Measurements from ENCODE around the gene ABHD6. TPM values are rescaled to one million over a fixed set of nuclear protein-coding genes. Genes with fewer than 3 reads are reported as not detected.
"Not testable (repeated sequence)": the region's sequence is repeated elsewhere in the genome, so short reads cannot be mapped to it uniquely, and the experiment has no call there.

Gene ABHD6, protein sequence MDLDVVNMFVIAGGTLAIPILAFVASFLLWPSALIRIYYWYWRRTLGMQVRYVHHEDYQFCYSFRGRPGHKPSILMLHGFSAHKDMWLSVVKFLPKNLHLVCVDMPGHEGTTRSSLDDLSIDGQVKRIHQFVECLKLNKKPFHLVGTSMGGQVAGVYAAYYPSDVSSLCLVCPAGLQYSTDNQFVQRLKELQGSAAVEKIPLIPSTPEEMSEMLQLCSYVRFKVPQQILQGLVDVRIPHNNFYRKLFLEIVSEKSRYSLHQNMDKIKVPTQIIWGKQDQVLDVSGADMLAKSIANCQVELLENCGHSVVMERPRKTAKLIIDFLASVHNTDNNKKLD
- total RNA-seq, result 23.4 TPM

DNA sequence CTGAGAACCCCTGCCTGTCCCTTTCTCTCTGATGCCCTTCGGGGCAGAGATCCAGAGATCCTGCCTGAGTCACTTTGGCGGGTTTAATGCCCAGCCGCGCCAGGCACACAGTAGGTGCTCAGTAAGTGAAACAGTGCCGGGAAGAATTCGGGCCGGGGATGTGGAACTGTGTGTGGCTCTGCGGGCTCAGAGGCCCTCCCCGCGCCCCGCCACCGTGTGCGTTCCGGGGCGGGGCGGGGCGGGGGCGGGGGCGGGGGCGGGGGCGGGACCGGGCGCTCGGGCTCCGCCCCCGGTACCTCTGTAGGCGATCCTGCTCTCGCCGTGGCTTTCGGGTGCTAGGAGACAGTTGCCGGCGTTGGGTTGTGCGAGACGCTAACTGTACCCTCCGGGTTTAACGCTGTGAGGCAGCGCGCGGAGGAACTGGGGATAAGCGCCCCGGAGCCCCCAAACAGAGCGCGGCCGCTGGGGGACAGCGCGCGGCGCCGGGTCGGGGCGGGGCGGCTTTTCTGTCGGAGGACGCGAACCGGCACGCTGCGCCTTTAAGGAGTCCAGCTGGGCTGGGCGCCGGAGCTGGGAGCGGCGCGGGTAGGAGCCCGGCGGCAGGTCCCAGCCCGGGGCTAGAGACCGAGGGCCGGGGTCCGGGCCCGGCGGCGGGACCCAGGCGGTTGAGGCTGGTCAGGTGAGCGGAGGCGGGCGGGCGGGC is at the start of gene ABHD6:
ABHD6 (plus strand) TSS at position 555 of the 703 bp plus-strand sequence. CDS start 18,795 bp downstream, outside the sequence.
- peak; percentile 75 for DNase-seq (ENCODE audit: low spot score)

DNA sequence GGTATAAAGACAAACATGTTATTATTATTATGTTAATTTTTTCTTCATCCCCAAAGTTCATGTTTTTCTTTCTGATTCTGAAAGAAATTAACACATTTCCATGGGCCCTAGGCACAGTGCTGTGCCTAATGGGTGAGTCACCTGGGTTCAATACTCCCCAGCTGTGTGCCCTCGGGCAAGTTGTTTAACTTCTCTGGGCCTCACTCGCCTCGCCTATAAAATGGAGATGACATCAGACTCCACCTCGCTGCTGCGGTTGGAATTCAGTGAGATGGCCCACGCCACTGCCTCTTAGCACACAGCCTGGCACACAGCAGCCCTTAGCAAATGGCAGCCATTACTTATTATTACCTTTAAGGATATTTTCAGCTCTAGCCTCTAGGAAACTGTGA is 49.4 kb upstream of the ABHD6 start:
- no peak for DNase-seq (ENCODE audit: low spot score)

DNA sequence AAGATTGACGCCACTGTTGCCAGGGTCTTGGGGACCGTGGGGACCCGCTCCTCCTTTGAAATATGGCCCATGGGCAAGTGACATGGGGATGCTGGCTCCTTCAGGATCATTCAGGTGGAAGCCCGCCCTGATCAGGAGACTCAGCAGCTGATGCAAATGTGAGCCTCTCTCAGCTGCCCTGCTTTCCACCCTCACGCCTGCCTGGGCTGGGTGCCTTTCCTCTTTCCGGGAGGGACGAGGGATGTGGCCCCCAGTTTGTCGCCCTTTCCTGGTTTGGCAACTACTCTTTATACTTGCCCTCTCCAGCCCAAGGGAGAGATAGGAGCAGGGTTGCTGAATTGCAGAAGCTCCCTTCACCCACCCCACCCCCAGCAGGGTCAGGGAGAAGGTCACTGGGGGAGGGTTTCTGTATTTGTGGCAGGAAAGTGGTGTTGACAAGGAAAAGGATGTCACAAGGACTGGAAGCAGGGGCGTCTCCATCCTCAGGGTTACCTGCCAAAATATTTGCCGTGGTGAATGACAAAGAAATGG is 48.6 kb upstream of the ABHD6 start:
- no peak for DNase-seq (ENCODE audit: low spot score)

DNA sequence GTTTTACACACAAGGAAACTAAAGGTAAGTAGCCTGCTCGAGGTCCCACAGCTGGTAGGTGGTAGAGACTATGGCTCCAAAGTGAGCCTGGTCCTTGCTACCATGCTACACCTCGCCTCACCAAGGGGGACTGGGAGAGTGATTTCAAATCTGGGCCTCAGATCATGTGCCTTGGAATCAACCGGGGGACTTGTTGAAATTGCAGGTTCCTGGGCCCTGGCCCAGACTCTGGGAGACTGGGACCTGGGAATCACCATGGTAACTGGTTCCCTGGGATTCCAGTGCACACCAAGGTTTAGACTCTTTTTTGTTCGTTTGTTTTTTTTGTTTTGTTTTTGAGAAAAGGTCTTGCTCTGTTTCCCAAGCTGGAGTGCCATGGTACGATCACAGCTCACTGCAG is 47.9 kb upstream of the ABHD6 start:
- no peak for DNase-seq (ENCODE audit: low spot score)

DNA sequence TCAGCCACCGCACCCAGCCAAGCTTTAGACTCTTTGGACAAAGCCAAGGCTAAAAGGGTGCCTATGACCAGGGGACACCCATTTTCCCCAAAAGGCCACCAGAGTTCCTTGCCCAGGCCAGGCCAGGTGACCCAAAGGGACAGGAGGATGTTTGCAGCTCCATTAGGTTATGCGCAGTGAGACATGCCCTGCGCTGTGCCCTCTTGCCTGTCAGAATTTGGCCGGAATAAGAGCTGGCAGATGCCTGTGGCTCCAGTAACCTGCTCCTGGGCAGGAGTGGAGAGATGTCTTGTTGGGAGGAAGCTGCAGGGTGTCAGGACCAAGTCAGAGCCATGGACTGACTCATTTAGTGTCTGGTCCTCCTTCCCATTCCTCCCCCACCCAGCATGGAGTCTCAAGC is 47.3 kb upstream of the ABHD6 start:
- DNase-seq (ENCODE audit: low spot score), result no peak

DNA sequence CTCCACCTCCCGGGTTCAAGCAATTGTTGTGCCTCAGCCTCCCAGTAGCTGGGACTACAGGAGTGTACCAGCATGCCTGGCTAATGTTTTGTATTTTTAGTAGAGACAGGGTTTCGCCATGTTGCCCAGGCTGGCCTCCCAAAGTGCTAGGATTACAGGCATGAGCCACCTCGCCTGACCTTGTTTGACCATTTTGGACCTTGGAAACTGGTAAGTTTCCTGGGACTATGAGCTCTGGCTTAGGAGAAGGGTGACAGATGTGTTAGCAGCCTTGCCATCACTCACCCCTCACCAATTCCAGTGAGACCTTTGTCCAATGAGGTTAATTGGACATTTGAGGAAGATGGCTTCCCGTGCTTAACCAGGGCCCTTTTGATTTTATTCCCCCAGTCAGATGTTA is 46.7 kb upstream of the ABHD6 start:
- no peak for DNase-seq (ENCODE audit: low spot score)

DNA sequence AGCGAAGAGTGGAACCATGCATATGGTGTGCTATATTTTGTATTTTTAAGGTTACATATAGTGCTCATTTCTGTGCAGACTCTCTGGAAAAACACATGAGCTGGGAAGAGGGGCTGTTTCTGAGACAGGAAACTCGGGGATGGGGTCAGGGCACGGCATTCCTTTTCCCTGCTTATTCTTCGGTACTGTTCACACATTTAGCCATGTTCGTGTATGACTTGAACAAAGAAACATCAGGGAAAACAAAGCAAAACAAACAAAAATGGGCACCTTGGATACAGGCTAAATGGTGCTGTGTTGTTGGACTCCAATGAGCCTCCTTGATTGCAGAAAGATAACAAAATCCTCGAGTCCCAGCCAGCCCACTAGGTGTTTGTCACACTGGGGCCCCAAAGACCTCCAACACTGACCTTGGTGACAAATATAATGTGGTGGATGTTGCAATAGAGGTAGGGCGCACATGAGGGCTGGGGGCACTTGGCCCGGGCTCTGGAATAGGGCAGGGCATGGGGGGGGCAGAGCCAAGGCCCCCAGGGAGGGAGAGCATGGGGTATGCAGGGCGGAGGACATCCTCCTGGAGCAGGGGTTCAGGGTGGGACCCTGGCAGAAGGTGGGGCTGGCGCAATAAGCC is 46.1 kb upstream of the ABHD6 start:
- DNase-seq (ENCODE audit: low spot score), result no peak

DNA sequence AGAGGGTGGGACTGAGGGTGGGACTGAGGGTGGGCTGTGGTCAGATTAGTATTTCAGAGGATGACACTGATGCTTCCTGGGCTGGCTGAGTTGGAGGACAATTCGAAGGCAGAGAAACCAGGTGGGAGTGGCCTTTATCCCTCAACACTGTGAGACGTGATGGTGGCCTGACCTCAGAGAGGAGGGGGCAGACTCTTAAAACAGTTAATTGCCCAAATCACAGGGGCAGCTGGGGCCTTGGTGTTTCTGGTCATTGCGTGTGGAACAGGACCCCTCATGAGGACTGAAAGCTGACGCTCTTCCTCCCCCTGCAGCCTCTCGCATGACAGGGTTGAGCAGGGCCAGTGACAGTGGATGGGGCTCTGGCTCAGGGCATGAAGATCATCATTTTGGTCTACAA is 45.5 kb upstream of the ABHD6 start:
- DNase-seq (ENCODE audit: low spot score), result no peak

DNA sequence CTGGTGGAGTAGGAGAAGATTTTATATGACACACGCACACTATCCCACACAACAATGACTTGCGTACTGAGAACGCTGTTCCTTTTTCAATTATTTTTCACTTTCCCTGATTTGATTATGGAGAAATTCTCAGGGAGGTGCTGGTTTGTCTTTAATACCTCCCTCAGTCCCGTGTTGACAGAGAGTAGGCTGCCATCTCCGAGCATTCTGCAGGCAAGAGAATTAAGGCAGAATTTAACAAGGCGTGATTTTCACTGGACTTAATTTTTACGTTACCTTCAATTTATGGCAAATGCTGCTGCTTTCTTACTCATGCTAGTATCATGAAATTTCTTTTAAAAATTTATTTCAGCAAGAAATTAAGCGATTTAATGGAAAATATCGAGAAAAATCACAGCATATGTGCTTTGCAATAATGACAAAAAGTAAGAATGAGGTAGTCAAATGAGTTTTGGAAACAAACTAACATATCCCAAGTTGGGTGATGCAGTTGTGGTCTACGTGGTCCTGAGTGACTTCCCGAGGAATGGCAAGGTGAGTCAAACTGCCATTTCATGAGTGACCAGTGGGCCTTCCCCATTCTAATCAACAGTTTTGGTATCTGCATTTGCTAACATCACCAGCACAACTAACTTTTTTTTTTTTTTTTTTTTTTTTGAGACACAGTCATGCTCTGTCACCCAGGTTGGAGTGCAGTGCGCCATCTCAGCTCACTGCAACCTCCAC is 43.7 kb upstream of the ABHD6 start:
- no peak for DNase-seq (ENCODE audit: low spot score)

DNA sequence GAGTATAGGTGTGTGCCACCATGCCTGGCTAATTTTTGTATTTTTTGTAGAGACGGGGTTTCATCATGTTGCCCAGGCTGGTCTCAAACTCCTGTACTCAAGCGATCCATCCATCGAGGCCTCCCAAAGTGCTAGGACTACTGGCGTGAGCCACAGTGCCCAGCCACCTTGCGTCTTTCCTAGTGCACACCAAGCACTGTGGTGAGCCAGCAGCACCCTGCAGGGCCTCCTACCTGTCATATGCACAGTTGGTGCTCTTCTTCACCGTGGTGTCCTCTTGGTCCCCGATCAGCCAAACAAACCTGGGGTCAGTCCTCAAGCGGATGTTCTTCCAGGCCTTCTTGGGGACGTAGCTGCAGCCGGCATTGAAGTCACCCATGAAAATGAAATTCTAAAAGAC is 40.0 kb upstream of the ABHD6 start:
- DNase-seq (ENCODE audit: low spot score), result no peak

DNA sequence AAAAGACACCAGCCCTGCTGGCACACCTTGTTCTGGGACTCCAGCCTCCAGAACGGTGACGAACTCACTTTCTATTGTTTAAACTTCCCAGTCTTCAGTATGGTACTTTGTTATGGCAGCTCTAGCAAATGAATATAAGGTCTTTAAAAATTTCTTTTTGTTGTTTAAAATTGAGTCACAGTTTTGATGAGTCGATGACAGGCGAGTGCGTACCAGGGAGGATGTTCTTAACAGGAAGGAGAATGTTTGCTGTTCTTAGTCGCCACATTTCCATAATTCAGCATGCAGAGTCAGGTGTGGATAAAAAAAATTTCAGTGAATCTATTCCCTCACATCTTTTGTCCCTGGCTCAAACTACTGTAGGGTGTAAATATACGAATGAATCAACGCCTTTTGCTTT is 39.2 kb upstream of the ABHD6 start:
- DNase-seq (ENCODE audit: low spot score), result no peak

DNA sequence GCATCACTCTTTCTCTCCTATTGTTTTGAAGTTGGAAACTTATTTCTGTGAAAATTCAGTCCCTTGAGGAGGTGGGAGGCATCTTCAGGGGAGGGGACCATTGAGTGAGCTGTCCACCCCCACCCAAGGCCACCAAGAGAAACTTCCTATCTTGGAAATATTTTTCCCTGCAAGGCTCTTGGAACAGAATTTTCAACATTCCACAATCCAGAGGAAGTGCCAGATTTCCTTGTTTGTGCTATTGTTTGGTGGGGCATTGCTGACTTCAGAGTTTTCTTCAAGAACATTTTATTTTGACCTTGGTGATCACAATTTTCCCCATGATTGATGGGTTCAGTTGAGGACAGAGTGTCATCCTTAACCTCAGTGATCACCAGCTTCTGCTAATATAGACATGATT is 38.8 kb upstream of the ABHD6 start:
- no peak for DNase-seq (ENCODE audit: low spot score)

DNA sequence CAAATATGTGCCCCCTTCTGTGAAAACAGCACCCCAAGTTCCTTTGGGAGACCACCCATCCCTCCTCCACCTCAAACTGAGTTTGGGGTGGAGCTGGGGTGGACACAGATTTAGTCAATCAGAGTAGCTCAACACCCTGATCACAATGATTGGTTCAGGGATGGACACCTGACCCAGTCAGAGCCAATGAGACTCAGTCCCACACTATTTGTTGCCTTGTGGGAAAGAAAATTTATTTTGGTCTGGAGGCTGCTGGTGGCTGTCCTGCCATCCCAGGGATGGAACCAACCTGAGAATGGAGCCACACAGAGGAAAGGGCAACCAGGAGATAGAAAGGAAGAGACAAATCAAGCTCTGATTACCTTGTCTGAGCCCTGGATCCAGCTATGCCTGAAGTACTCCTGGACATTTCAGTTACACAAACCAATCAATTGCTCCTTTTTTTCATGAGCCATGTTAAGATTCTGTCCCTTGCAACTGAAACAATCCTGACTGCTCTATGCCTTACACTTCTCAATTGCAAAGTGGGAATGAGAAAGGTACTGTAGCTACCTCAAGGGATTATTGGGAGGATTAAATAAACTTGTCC is 37.4 kb upstream of the ABHD6 start:
- no peak for DNase-seq (ENCODE audit: low spot score)

DNA sequence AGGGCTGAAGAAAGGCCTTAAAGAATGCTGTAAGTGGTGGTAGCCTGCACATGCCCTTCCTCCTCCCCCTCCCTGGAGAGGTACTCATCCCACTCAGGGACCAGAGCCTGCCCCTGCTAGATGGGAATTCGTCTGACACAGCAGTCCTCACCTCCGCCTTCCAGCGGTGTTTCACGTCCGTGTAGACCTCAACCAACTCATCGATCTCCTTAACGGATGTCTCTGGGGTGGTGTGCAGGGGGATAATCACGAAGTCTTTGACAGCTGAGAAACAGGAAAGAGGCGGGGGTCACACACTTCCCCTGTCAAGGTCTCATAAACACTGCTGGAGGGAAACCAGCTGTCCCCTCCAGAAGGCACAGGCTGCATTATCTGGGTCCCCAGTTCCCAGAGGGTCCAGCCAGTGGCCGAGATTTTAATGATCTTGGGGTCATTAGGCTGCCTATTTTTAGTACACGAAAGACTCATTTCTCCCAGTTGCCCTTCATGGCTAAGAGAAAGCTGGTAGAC is 36.7 kb upstream of the ABHD6 start:
- DNase-seq (ENCODE audit: low spot score), result no peak

DNA sequence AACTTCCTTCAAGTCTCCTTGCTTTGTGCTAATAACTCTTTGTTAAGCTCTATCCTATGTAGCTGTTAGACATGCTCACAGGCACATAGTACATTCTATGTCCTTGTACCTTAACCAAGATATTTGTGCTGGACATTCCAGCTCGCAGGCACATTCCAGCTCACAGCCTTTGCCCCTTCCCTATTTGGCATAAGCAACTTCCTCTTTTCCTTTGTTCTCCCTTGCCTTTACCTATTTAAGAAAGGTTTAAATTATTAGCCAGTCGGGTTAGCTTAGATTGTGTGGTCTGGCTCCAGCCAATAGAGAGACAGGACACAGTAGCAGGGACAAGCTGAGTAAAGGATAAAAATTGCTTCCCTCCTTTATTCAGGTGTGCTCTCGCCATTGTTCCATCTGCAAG is 36.1 kb upstream of the ABHD6 start:
- DNase-seq (ENCODE audit: low spot score), result not testable (repeated sequence)

DNA sequence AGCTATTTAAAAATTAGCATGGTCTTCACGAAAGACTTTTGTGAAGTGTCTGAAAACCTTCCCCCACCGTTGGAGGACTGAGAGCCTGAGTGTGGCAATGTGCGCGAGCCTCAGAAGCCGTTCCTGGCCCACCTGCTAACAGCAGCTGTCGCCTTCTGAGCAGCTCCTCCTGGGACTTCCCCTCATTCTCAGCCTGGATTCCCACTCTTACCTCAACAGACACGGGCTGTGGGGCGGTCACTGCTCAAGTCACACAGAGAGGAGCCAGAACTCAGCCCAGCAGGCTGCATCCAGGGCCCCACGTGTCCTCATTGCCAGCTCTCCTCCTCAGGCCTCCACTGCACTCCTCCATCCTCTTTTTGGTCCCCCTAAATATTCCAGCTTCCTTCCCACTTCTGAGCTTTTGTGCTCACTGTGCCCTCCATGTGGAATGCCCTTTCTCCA is 34.7 kb upstream of the ABHD6 start:
- DNase-seq (ENCODE audit: low spot score), result no peak

DNA sequence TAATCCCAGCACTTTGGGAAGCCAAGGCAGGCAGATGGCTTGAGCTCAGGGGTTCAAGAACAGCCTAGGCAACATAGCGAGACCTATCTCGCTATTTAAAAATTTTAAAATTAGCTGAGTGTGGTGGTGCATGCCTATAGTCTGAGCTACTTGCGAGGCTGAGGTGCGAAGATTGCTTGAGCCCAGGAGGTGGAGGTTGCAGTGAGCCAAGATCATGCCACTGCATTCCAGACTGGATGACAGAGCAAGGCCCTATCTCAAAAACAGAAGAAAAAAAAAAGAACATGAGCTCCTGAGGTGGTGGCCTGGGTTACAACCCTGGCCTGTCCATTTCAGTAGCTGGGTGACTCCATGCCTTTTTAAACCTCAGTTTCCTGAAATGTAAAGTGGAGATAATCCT is 34.1 kb upstream of the ABHD6 start:
- no peak for DNase-seq (ENCODE audit: low spot score)

DNA sequence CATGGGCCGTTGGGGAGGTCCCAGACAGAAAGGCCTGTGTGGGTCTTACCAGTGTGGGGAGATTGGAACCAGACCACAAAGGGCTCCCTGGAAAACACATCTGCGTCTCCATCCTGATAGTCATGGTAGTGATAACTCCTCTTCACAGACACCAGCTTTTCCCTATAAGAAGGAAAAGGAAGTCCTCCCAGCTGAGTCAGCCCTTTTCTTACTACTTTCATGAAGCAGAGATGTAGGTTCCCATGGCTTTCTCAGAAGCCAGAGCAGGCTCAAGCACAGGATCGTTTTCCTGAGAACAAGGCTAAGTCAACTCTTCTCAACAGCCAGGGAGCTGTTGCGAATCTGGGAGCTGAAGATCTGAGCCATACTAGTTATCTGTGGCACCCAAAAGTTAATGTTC is 32.9 kb upstream of the ABHD6 start:
- DNase-seq (ENCODE audit: low spot score), result no peak

DNA sequence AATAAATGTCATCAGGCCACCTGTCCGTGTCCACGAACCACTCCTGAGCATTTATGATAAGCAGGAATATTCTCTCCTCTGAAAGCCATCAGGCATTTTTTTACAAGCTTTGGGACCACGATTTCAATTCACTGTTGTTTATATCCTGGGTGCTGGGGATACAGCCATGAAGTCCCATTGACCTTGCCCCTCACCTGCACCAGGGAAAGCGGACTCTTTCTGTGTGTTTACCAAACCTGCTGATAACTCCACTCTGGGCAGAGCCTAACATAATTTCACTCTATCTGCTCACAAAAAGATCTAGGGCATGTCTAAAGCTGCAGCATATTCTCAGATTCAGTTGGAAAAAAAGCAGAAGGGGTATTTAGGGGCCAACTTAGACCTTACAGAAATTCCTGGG is 31.6 kb upstream of the ABHD6 start:
- no peak for DNase-seq (ENCODE audit: low spot score)

DNA sequence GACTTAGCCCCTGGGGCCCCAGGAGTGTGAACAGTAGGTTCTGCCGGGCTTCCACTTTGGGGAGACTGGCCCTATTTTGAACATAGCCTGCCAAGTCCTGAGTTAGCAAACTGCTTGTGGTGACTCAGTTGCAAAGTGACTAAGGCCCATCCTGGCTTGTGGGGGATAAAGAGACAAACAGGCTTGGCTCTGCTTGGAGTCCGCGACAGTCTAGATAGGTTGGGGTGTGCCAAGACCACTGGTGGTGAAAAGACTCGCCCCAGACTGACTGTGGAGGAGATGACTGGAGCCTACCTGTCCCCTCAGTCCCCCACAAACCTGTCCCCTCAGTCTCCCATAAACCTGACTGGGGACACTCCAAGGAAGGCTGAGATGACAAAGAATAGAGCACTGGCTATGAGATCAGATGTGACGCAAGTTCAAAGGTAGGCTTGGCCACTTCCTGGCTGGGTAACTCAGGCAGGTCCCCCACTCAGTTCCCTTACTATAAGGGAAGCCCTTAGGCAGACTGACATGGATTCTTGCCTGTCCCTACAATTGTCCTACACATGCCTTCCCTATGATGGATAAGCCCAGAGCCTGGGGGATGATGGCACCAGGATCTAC is 31.1 kb upstream of the ABHD6 start:
- DNase-seq (ENCODE audit: low spot score), result no peak

DNA sequence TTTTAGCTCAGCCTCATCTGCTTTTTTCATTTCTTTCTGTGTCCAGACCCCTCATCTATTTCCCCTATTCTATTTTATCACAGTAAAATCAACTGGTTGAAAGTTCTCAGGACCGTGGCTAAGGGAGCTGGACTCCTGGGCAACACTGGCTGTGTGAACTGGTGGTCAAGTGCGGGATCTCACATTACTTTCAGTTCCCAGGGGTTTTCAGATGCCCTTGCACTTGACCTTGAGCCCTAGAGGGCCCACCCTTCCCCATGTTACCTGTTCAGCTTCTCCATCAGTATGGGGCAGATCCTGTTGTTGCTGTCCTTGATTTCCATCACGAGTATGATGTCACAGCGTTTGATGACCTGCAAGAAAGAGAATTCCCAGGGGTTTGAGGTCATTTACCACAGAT is 29.6 kb upstream of the ABHD6 start:
- DNase-seq (ENCODE audit: low spot score), result no peak
